ENCODE results near the gene POC1A. TPM values are rescaled to one million over a fixed set of nuclear protein-coding genes. Genes with fewer than 3 reads are reported as not detected.

The POC1A gene
- total RNA-seq, 1 donor from 2014 or later: 24.1 TPM

GRCh38 chr3:52056521-52056967 lies 97.7 kb downstream of the POC1A start, which contains the start of gene DUSP7:
Gene DUSP7 (minus strand): TSS chr3:52056571. CDS start chr3:52056366, 205 bp downstream.
- Mint-ChIP-seq H3K27me3 (no peaks in the 10 kb centered on the region), H3K9me3 (no peaks in the 10 kb centered on the region), H3K27ac (peak within 1 kb of the TSS; percentile 95), H3K36me3 (ENCODE audit: low read depth) (peaks cover 27% of the 10 kb centered on the region), H3K4me1 (peaks cover 40% of the 10 kb centered on the region), H3K4me3 (peak within 1 kb of the TSS; percentile 91)
- intact Hi-C loops (cut with micrococcal nuclease): loop anchor here (2.0 to 10.0 kb wide), 7 partner anchors 30 to 1442 kb away; partner anchors contain the start of genes ALAS1, CISH, DCAF1 and MAPKAPK3
- peak; percentile 94 for DNase-seq

- peak; percentile 84 for DNase-seq
- intact Hi-C loops (cut with micrococcal nuclease): loop anchor here (2.0 to 10.0 kb wide), 7 partner anchors 31 to 1441 kb away; partner anchors contain the start of genes ALAS1, CISH, DCAF1 and MAPKAPK3
- Mint-ChIP-seq H3K4me1 (peaks cover 42% of the 10 kb centered on the region), H3K27me3 (no peaks in the 10 kb centered on the region), H3K36me3 (ENCODE audit: low read depth) (peaks cover 29% of the 10 kb centered on the region), H3K4me3 (peak overlapping the region; percentile 91), H3K9me3 (no peaks in the 10 kb centered on the region), H3K27ac (peak overlapping the region; percentile 91)
These were observed 98.5 kb downstream of the POC1A start for GRCh38 chr3:52055537-52056351.

- peak overlapping the region; percentile 91 for H3K4me3 Mint-ChIP-seq
- peak overlapping the region; percentile 93 for H3K27ac Mint-ChIP-seq
- peak; percentile 78 for DNase-seq
- H3K36me3 Mint-ChIP-seq (ENCODE audit: low read depth): peaks cover 34% of the 10 kb centered on the region
- intact Hi-C loops (cut with micrococcal nuclease): loop anchor here (5.0 to 10.0 kb wide), 4 partner anchors 222 to 1440 kb away; partner anchors contain the start of genes CISH, DCAF1, MAPKAPK3 and TEX264
- H3K9me3 Mint-ChIP-seq: no peaks in the 10 kb centered on the region
- H3K27me3 Mint-ChIP-seq: no peaks in the 10 kb centered on the region
- H3K4me1 Mint-ChIP-seq: peaks cover 42% of the 10 kb centered on the region
These were observed 99.3 kb downstream of the POC1A start for GRCh38 chr3:52054661-52055511.

- H3K9me3 Mint-ChIP-seq: no peaks in the 10 kb centered on the region
- peak; percentile 80 for DNase-seq
- H3K4me1 Mint-ChIP-seq: peaks cover 47% of the 10 kb centered on the region
- peak overlapping the region; percentile 91 for H3K4me3 Mint-ChIP-seq
- peaks cover 44% of the 10 kb centered on the region for H3K36me3 Mint-ChIP-seq (ENCODE audit: low read depth)
- H3K27me3 Mint-ChIP-seq: no peaks in the 10 kb centered on the region
- H3K27ac Mint-ChIP-seq: peak overlapping the region; percentile 93
- intact Hi-C loops (cut with micrococcal nuclease): loop anchor here (1.0 to 10.0 kb wide), 4 partner anchors 69 to 1439 kb away; partner anchors contain the start of genes CISH, MAPKAPK3 and PARP3
These were observed 100.6 kb downstream of the POC1A start for GRCh38 chr3:52053307-52054304.

- intact Hi-C loops (cut with micrococcal nuclease): loop anchor here (1.0 to 10.0 kb wide), 4 partner anchors 70 to 1438 kb away; partner anchors contain the start of genes CISH, MAPKAPK3 and PARP3
- H3K9me3 Mint-ChIP-seq: no peaks in the 10 kb centered on the region
- peak; percentile 89 for DNase-seq
- H3K27ac Mint-ChIP-seq: peak overlapping the region; percentile 93
- peaks cover 46% of the 10 kb centered on the region for H3K36me3 Mint-ChIP-seq (ENCODE audit: low read depth)
- peaks cover 47% of the 10 kb centered on the region for H3K4me1 Mint-ChIP-seq
- H3K27me3 Mint-ChIP-seq: no peaks in the 10 kb centered on the region
- peak overlapping the region; percentile 91 for H3K4me3 Mint-ChIP-seq
These were observed 101.4 kb downstream of the POC1A start for GRCh38 chr3:52052831-52053306.

GRCh38 chr3:52051444-52051843 lies 102.8 kb downstream of the POC1A start:
- Mint-ChIP-seq H3K36me3 (ENCODE audit: low read depth) (peaks cover 46% of the 10 kb centered on the region), H3K4me3 (no peak overlapping the region), H3K27ac (peak overlapping the region; percentile 93), H3K9me3 (no peaks in the 10 kb centered on the region), H3K27me3 (no peaks in the 10 kb centered on the region), H3K4me1 (peaks cover 38% of the 10 kb centered on the region)
- DNase-seq: no peak
- intact Hi-C loops (cut with micrococcal nuclease): loop anchor here (10.0 kb wide), 1 partner anchor 1437 kb away; the partner anchor contains the start of genes CISH and MAPKAPK3

GRCh38 chr3:52050571-52050970 lies 103.7 kb downstream of the POC1A start:
- no peaks in the 10 kb centered on the region for H3K27me3 Mint-ChIP-seq
- H3K36me3 Mint-ChIP-seq (ENCODE audit: low read depth): peaks cover 46% of the 10 kb centered on the region
- no peak for DNase-seq
- no peak overlapping the region for H3K27ac Mint-ChIP-seq
- no peaks in the 10 kb centered on the region for H3K9me3 Mint-ChIP-seq
- peaks cover 38% of the 10 kb centered on the region for H3K4me1 Mint-ChIP-seq
- no peak overlapping the region for H3K4me3 Mint-ChIP-seq
- intact Hi-C loops (cut with micrococcal nuclease): loop anchor here (10.0 kb wide), 1 partner anchor 1436 kb away; the partner anchor contains the start of genes CISH and MAPKAPK3

GRCh38 chr3:52049503-52049902 lies 104.7 kb downstream of the POC1A start:
- peak overlapping the region; percentile 41 for H3K27ac Mint-ChIP-seq

GRCh38 chr3:52047295-52047960 lies 106.8 kb downstream of the POC1A start:
- Mint-ChIP-seq H3K4me3 (no peak overlapping the region), H3K27ac (no peak overlapping the region), H3K27me3 (peaks cover 2% of the 10 kb centered on the region), H3K9me3 (no peaks in the 10 kb centered on the region), H3K36me3 (ENCODE audit: low read depth) (peaks cover 26% of the 10 kb centered on the region), H3K4me1 (peaks cover 15% of the 10 kb centered on the region)
- intact Hi-C loops (cut with micrococcal nuclease): no loop called here
- no peak for DNase-seq

More at GRCh38 chr3:52049503-52049902, 104.7 kb downstream of the POC1A start:
- Mint-ChIP-seq H3K4me3 (no peak overlapping the region), H3K27me3 (no peaks in the 10 kb centered on the region), H3K36me3 (ENCODE audit: low read depth) (peaks cover 44% of the 10 kb centered on the region), H3K9me3 (no peaks in the 10 kb centered on the region), H3K4me1 (peaks cover 35% of the 10 kb centered on the region)
- DNase-seq: no peak
- intact Hi-C loops (cut with micrococcal nuclease): no loop called here

- peaks cover 22% of the 10 kb centered on the region for H3K36me3 Mint-ChIP-seq (ENCODE audit: low read depth)
- no peaks in the 10 kb centered on the region for H3K9me3 Mint-ChIP-seq
- H3K4me3 Mint-ChIP-seq: no peak overlapping the region
- H3K4me1 Mint-ChIP-seq: peaks cover 12% of the 10 kb centered on the region
- no peak for DNase-seq
- peaks cover 4% of the 10 kb centered on the region for H3K27me3 Mint-ChIP-seq
- intact Hi-C loops (cut with micrococcal nuclease): no loop called here
- no peak overlapping the region for H3K27ac Mint-ChIP-seq
These were observed 107.4 kb downstream of the POC1A start for GRCh38 chr3:52046902-52047239.

GRCh38 chr3:52046186-52046901 lies 107.9 kb downstream of the POC1A start:
- Mint-ChIP-seq H3K27ac (no peak overlapping the region), H3K4me1 (peaks cover 8% of the 10 kb centered on the region), H3K9me3 (no peaks in the 10 kb centered on the region), H3K4me3 (no peak overlapping the region), H3K27me3 (peaks cover 6% of the 10 kb centered on the region), H3K36me3 (ENCODE audit: low read depth) (peaks cover 19% of the 10 kb centered on the region)
- no peak for DNase-seq
- intact Hi-C loops (cut with micrococcal nuclease): no loop called here
